Stimulated activated CD8-positive, alpha-beta memory T cell treated with anti-CD3 and anti-CD28 coated beads, Interleukin-2, amount 100 ng/mL, for 1 hour (primary cell): ENCODE measurements around the gene SSR2.

ENCODE experiments used
- DNase-seq, 2 donors: peaks; one replicate each; pipeline ENCODE4 v3.0.0-alpha.2; 2020; ENCODE audit warnings: low read depth in 2 of 2

The SSR2 gene

DNA sequence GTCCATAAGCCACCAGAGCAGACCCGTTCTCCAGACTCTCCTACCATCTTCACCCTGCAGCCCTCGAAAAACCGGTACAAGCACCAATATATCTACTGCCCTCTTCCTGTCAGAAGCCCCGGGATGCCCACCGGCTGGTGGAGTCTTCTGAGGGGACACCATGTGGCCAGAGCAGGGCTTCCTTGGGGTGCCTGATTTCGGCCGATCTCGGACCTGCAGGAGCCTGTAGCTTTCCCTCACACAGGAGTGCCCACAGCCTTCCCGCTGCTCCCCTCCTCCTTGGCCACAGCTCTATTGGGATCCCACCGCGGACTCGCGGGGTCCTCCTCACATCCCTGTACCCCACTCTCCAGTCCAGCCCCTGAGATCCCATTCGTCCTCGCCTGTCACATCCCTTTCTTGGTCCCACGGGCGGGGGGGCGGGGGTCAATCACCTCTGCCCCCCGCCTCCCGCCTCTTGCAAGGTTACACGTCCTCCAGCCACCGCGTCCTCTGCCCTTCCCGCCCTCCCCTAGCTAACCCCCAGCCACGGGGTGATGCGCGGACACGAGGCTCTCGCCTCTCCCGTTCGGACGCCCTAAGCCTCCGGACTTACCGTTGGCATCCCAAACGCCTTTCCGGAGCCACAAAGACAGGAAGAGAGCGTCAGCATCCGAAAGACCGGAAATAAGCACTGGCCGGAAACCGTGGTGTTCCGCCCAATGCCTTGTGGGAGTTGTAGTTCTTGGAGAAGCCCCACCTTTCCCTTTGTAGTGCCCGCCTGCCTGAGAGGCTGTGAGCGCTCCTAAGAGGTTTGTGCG, at the start of gene SSR2:
Gene SSR2, minus strand, starts transcription at position 659 of the 800 bp plus-strand sequence. CDS start 784 bp downstream, outside the sequence.
- peak; percentile 68 to 70 for DNase-seq

DNA sequence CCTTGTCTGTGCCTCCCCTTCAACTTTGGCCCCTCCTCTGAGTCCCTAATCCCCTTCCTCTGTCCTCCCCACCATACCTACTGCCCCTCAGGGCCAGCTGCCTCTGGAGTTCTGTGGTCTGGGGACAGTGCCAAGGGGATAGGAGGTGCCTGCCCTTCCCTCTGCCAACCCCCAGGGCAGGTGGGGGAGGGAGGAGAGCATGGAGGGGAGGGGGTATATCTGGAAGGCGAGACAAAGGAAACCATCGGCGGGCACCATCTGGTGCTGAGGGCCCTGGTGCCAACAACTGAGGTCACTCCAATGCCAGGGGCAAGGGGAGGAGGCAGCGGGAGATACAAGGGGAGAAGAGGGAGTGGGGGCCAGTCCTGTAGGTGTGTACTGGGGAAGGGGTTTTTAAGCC, 49.8 kb upstream of the SSR2 start:
- DNase-seq: no peak

DNA sequence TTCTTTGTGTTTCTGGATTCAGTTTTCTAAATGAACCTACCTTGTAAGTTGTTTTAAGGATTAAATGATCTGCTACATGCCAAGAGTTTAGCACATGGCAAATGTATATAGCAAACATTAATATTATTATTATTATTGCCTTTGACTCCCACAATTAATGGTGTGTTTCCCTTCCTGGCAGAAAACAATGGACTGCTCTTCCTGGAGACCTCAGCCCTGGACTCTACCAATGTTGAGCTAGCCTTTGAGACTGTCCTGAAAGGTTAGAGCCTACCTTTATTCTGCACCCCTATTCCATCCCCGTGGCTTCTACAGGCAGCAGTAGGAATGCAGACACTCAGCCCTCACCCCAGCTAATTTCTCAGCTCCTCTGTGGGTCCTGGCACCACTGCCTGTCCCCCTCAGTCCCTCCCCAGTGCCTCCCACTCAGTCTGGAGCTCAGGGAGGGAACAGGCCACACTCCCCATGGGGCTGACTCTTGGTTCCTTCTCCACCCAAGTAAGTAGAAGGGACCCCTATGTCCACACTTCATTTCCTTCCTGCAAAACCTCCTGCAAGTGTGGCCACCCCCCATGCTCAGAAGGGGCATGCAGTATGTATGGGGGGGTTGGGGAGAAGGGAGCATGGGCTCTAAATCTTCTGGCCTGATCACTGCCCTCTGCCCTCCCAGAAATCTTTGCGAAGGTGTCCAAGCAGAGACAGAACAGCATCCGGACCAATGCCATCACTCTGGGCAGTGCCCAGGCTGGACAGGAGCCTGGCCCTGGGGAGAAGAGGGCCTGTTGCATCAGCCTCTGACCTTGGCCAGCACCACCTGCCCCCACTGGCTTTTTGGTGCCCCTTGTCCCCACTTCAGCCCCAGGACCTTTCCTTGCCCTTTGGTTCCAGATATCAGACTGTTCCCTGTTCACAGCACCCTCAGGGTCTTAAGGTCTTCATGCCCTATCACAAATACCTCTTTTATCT, 49.0 kb upstream of the SSR2 start:
- DNase-seq: no peak

DNA sequence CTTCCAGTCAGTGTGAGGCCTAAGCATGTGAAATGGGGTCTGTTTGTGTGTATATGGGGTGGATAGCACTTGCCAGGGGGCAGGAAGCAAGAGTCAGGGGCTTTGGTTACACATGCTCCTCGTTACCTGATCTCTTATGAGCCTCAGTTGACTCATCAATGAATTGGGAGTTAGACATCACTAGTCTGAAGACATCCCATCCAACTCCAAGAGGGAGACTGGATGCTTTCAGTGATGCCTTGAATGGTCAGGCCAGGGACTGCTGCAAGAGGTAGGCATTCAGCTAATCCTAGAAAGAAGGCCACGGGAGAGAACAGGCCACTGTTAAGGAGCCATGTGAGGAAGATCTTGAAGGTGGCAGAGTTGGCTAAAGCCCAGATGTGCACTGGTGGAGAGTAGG, 46.5 kb upstream of the SSR2 start:
- DNase-seq: no peak

DNA sequence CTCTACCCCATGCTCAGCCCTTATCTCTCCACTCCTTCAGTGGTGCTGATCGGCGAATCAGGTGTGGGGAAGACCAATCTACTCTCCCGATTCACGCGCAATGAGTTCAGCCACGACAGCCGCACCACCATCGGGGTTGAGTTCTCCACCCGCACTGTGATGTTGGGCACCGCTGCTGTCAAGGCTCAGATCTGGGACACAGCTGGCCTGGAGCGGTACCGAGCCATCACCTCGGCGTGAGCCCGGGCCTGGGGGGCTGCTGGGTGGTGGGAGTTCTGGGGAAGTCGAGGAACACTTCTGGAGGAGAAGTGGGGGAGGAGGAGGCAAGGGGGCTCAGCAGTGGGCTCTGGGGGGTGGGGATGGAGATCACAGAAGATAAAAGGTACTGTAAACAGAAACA, 45.1 kb upstream of the SSR2 start:
- DNase-seq: no peak

DNA sequence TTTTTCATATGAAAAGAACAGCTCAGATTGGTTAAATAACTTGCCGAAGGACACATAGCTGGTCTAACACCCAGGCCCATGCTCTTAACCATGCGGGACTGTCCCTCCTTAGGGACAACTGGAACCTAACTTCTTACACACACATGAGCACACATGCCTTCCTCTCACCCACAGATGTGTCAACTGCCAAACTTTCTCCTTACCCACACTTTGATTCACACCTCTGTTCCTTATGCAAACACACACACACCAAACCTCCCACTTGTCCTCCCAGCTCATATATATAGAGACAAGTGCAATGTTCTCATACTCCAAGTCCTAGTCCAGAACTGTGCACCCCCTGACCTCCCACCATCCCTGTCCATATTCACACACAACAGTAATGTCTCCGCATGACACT, 44.5 kb upstream of the SSR2 start:
- no peak for DNase-seq

DNA sequence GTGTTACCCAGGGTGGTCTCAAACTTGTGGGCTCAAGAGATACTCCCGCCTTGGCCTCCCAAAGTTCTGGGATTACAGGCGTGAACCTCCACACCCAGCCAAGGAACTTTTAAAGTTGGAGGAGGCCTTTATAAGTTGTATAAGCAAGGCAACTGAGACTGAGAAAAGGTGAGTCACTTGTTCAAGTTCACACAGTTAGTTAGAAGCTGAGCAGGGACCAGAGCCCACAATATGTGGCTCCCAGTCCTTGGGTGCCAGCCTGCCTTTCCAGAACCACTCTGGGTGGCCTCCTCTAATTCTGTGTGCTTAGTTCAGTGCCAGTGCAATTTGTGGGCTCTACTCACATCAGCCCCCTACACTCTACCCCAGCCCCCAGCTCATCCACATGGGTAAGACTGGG, 43.9 kb upstream of the SSR2 start:
- no peak for DNase-seq

DNA sequence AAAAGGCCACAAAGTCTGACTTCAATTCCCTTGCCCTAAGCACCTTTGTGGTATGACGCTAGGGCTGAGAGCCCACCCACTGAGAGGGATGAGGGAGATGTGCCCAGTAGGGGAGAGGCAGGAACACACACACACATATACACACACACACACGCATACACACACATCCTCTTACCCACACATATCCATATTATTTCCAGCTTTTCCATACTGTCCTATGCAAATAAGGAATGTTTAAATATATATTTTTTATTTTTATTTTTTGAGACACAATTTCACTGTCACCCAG, 43.2 kb upstream of the SSR2 start:
- DNase-seq: no peak

DNA sequence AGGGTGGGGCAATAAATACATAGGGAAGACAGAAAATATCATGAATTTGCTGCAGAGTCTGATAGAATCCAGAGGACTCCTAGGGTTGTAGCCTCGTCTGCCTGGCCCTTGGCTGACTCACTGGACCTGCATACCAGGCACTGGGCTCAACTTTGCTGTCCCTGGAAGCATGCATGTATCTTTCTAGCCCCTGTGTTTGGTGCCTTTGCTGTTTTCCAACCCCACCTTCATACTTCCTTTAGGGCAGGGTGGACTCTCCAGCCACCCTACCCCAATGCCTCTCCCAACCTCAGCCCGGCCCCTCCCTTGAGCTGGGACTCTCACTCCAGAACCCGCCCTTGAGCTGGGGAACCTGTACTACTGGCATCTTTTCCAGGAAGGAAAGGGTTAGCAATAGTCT, 41.4 kb upstream of the SSR2 start:
- no peak for DNase-seq

DNA sequence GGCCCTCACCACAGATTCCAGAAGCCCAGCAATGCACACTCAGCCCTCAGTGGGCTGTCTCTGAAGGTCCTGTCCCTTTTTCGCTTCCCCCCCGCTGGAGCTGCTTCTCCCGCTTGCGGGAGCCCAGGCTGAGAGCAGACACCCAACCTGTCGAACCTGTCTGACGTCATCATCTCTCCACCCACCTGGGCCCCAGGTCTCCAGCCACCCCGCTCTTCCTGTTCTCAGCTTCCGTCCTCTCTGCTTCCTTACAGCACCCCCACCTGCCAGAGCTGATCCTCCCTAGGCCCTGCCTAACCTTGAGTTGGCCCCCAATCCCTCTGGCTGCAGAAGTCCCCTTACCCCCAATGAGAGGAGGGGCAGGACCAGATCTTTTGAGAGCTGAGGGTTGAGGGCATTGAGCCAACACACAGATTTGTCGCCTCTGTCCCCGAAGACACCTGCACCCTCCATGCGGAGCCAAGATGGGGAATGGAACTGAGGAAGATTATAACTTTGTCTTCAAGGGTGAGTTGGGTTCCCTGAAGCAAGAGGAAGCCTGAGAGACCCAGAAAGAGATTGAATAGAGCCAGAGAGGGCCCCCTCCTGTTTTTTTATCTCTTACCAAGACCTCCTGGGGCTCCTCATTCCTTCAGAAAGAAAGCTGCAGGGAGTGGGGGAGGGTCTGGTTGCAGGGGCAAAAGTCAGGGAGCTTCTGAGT, 40.3 kb upstream of the SSR2 start, which contains the start of gene RAB25:
Gene RAB25, plus strand, starts transcription at position 224 of the 700 bp plus-strand sequence. Its CDS starts 241 bp downstream, at position 465.
- no peak for DNase-seq

DNA sequence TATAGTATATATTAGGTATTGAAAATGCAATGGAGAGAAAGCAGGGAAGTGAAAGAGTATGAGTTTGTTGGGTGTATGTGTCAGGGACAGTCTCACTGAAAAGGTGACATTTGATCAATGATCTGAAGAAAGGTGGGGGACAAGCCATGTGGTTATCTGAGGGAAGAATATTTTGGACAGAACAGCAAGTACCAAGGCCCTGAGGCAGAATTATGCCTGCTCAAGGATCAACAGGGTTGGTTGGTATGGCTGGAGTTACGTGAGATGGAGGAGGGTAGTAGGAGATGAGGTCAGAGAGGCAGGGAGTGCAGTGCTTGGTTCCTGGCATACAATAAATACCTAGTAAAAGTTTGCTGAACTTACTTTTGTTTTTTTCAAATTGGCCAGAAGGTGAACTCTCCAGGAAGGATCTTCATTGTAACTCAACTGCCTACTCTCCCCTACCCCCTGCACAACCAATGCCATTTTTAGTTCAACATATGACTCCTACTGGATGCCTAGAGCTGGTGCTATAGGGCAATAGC, 35.6 kb upstream of the SSR2 start:
- no peak for DNase-seq

DNA sequence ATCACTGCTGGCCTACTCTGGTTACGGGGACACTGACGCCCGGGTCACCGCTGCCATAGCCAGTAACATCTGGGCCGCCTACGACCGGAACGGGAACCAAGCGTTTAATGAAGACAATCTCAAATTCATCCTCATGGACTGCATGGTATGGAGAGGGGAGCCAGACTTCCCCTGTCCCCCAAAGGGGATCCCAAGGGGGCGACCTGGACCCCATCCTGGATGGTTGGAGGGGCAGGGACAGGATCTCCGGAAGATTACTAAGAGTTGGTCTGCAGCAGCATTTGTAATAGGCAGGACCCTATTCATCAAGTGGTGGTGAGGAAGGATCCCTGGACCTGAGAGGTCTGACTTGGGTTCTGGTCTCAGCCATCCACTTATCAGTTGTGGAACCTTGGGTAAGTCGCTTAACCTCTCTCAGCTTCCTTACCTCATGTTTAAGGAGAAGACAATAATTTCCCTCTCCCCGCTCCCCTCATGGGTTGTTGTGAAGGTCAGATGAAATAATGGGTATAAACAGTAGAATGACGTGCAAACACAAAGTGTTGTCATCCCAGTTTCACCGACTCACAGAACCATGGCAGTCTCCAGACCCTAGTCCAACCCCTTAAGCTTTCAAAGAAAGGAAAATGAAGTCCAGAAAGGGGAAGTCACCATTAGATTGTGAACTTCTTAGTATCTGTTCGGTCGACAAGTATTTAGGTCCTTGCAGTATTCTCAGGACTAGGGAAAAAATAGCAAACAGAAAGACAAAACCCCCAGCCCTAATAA, 34.7 kb upstream of the SSR2 start:
- DNase-seq: no peak

DNA sequence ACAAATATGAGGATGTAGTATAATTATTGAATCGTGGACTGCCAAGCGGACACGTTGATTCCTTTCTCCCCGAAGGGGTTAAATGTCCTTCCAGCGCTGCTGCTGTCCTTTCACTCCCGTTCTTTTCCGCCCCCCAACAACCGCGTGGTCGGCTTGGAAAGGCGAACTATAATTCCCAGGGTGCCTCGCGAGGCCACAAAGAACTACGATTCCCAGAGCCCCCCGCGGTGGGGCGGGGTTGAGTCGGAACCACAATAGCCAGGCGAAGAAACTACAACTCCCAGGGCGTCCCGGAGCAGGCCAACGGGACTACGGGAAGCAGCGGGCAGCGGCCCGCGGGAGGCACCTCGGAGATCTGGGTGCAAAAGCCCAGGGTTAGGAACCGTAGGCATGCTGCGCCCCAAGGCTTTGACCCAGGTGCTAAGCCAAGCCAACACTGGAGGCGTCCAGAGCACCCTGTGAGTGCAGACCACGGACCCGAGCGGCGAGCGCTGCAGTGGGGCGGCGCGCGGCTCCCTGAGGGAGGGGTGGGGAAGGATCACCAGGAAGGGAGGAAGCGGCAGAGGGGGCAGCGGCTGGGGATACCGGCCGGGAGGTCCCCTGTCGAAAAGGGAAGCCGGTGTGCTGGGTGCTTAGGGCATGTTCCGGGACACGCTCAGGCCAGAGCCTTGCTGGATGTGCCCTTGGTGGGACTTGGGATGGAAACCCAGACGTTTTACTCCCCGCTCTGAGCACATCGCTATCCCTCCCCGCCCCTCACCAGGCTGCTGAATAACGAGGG, 33.9 kb upstream of the SSR2 start, which contains the start of gene LAMTOR2:
Gene LAMTOR2, plus strand, starts transcription at position 283 of the 781 bp plus-strand sequence. Its CDS starts 108 bp downstream, at position 391.
- peak; percentile 90 for DNase-seq

DNA sequence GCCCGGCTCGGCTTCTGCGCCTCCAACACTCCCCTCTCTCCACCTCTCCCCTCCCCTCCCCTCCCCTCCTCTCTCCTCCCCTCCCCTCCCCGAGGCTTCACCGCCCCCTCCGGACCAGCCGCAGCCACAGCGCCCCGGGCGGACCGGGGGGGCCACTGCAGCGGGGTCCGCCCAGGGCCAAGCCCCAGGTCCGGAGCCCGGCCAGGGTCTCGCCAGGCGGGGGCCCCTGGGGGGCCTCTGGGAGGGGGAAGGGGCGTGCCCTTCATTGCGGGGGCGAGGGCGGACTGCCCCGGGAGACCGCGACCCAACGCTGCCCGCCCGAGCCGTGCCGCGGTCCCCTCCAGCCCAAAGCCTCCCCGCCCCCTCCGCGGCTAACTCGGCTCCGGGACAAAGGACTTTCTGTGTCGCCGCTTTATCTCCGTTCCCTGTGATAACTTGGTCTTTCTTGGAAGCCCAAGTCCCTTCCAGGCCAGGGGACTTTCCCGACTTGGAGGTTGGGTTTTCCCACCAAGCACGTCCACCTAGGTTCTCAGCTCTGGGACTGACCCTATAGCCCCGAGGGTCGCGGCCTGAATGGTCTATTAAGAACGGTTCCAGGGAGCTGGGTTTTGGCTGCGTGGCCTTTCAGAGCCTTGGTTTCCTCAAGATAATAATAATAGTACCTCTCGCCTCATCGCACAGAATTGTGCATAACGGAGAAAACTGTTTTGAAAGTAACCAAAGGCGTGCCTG, 33.2 kb upstream of the SSR2 start, which contains the start of gene UBQLN4:
Gene UBQLN4, minus strand, starts transcription at position 31 of the 732 bp plus-strand sequence. CDS start 97 bp downstream, outside the sequence.
- DNase-seq: peak; percentile 61 to 77

DNA sequence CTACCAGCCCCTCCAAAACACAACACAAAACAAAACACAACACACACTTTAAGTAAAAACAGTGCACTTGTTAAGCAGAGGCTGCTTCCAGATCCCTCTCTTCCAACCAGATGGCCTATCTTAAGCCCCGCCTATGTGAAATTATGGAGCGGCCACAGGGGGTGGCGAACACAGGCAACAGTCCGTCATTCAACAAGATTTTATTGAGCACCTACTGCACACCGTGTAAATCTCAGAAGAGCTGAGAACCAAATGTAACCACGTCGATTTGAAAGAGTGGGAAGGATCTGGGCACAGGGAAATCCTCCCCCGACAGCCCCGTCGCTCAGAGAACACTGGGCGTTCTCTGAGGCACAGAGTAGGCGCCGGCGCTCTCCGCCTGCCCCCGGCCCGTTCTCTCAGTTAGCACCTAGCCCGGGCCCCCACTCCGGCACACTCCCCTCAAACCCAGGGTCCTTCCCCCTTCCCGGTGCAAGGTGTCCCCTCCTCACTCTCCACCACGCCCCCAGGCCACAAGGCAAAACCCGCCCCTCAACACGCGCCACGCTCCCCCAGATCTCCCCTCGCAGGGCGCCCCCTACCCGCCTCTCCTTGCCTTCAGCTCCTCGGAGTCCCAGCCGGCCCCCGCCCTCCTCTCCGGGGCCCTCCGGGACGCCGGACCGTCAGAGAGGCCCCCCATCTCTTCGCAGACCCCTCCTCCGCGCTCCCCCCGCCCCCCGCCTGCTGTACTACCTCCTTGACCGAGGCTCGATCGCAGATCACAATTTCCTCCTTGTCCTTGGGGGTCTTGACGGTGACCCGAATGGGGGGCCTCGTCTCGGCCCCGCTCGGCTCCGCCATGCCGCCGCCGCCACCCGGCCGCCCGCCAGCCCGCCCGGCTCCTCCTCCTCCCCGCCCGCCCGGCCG, 32.4 kb upstream of the SSR2 start:
- peak; percentile 20 to 55 for DNase-seq

DNA sequence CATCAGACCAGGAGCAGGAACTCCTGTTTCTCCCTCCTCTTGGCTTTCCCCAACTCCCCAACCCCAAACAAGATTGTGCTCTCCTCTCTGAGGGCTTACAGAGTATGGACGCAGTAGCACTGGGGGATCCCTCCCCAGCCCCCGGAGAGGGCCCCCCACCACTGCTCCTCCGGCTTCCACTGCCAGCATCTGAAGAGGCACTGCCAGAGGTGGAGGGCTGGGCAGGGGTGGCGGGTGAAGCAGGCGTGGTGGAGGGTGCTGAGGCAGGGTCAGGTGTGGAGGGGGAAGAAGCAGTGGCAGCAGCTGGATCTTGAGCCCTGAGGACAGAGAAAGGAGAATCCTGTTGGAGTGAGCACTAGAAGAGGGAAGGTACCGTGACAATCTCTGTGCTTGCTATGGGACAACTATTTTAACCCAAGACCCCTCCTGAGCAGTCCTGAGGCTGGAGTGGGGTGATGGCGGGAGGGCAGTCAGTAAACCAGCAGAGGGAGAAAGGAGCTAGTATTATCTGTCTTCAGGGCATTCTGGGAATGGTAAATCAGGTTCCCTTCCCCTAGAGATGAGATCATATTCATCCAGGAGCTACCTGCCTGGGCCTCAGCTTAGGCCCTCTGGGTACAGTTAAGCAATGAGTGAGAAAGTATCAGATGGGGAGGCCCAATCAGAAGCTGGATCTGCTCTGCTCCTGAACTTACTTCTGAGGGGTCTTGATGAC, 30.4 kb upstream of the SSR2 start:
- no peak for DNase-seq

DNA sequence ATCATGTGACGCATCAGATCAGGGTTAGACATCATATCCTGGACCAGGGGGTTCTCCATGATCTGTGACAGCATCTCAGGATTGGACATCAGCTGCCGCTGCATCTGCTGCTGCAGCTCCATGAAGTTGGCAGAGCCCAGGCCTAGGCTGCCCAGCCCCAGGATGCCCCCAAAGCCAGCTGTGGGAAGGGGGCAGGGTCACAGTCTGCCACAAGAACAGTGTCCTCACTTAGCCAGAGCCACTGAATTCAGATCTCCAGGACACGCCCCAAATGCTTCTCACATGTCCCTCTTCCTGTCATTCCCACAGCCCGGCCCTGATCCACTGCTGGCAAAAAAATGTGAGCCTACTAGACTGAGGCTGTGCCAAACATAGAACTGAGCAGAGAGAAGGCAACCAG, 29.6 kb upstream of the SSR2 start:
- no peak for DNase-seq
